Nucleus accumbens (tissue), 56 donors: ENCODE data around the gene THEM4.
"Not testable (repeated sequence)": the region's sequence is repeated elsewhere in the genome, so short reads cannot be mapped to it uniquely, and the experiment has no call there.

Source experiments
- DNase-seq, 56 donors: peaks; one replicate each; lab custom pipeline; 2025; lab: John Stamatoyannopoulos, UW

The THEM4 gene

GRCh38 chr1:151935894-151936602 is 26.7 kb upstream of the THEM4 start:
- DNase-seq = no peak

- no peak for DNase-seq
Measured at GRCh38 chr1:151935154-151935553, 25.8 kb upstream of the THEM4 start.

- peak in 17 of 56 donors; percentile 1 to 38 (median 8) for DNase-seq
Measured at GRCh38 chr1:151934048-151934493, 24.8 kb upstream of the THEM4 start.

DNA sequence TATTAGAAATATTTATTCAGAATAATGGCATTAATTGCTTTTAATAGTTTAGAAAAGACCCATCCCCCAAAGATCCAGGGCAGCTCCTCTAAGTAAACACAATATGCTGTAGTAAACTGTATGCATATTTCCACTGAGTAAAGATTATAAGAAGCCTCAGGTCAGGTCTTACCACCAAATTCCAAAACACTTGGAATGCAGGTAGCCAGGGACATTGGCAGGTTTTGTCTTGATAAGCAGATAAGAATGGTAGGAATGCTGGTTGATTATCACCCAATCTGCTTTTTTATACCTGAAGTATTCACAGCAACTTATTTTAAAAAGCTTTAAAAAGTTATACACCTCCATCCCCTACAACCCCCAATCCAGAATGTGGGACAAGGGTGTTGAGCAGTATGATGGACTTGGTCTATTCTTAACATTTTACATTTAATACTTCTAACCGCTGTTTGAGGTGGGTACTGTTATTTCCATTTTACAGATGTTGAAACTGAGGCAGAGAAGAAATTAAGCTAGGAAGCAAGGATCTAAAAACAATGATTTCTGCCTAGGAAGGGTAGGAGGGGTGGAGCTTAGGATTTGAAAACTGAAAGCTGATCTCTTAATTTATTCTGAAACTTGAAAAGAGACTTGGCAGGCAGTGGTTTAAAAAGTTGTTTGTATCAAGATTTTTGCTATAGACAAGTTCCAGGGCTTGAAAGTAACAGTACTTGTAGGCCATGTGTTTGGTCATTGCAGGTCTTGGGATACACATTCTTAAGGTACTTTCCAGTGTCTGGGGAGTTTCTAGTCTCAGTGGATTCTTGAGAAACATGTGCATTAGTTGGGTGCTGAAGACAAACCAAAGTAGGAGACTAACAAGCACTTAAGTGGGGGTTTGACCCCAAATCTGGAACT is 15.6 kb upstream of the THEM4 start:
- no peak for DNase-seq

- no peak for DNase-seq
Measured at GRCh38 chr1:151923422-151923821, 14.1 kb upstream of the THEM4 start.

GRCh38 chr1:151920149-151920548 is 10.8 kb upstream of the THEM4 start:
- DNase-seq = no peak

DNA sequence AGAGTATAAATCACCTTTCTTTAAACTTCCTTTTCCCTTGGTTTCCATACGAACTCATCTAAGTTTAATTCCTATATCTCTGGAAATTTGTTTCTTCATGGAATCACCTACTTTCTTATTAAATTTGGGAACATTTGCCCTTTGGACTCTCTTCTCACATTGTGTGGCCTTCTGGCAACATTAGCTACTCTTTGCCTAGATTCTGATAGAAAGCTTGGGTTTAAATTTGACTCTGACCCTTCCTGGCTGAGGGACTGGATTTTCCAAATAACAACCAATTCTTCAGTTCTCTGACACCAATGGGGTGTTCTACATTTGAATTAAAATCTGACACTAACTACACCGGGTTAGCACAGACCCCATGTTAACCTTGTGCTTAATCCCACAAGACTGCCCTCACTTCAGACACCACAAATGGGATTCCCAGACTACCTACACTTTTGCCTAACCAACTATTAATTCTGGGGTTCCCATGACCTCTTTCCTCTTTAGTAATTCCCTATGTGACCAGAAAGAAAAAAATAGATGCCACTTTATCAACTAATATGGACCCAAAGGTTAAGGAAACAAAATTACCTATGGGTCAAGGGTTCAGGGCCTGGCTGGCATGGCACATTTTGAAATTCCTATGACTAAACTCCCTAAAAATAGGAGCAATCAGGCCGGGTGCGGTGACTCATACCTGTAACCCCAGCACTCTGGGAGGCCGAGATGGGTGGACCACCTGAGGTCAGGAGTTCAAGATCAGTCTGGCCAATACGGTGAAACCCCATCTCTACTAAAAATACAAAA is 9.7 kb upstream of the THEM4 start:
- DNase-seq = no peak

DNA sequence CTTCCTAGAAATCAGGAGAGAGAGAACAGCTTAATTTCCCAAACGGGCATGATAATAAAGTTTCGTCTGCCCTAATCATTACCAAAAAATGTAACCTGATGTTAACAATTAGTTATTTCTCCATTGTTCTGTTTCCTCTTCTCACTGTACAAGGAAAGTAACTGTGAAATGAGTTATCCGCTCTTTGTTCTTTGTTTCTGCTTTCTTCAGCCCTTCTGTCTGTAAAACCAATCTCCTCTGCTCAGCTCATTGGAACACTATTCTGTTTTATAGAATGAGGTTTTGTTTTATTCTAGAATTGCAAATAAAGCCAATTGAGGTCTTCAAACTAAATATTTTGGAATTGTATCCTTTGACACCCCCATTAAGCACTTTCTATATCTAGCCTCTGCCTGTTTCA is 8.8 kb upstream of the THEM4 start:
- no peak for DNase-seq

GRCh38 chr1:151916726-151917370 is 7.5 kb upstream of the THEM4 start:
- no peak for DNase-seq

DNA sequence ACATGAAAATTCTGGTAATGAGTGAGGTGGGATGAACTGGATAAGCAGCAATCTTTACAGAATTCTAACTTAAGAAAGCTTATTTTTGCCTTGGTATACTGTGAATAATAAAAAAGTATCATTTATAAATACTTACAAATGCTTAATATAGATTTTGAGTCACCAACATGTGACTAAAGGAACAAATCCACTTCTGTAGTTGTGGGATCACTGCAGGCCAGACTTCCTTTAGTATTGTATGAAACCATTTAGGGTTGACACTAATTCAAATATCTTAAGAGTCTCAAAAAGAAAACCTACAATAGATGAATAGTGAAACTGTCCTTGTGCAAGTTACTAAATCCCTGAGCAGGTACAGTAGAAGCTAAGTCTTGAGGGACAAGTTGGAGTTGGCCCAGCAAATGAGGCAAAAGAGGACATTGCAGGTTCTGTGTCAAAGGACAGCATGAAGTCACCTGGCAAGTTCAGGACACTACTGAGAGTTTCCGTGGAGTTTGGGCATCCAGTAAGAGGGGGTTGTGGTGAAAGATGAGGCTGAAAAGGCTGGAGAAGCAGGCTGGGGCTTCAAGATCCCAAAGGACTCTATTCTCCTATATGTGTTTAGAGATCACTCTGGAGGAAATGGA is 5.9 kb upstream of the THEM4 start:
- DNase-seq = no peak

GRCh38 chr1:151914076-151914475 is 4.8 kb upstream of the THEM4 start:
- DNase-seq = no peak

GRCh38 chr1:151912973-151913372 is 3.7 kb upstream of the THEM4 start:
- no peak for DNase-seq

DNA sequence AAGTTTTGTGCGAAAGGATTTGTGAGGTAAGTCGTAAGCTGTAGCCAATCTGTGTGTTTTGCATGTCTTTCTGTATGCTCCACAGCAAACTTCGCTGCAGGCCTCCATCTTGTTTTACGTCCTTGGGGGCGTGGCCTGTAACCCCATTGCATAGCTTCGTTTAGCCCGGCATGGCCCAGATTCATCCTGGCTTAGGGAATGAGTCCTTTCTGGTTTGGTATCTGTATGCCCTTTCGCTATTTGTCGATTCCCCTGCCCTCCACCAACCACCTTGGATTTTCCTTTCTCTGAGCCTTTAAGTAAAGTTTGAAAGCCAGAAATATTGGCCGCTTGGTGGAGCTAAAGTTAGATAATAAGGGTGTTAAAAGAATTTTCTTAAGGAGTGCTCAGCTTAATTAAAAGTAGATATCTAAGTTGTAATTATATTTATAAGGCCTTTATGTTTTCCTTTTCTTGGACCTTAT is 1.1 kb downstream of the THEM4 start:
- no peak for DNase-seq

GRCh38 chr1:151907363-151908139 is 1.8 kb downstream of the THEM4 start:
- DNase-seq = no peak

- not testable (repeated sequence) for DNase-seq
Measured at GRCh38 chr1:151906324-151906645, 3.0 kb downstream of the THEM4 start.

GRCh38 chr1:151905443-151906323 is 3.6 kb downstream of the THEM4 start:
- not testable (repeated sequence) for DNase-seq

DNA sequence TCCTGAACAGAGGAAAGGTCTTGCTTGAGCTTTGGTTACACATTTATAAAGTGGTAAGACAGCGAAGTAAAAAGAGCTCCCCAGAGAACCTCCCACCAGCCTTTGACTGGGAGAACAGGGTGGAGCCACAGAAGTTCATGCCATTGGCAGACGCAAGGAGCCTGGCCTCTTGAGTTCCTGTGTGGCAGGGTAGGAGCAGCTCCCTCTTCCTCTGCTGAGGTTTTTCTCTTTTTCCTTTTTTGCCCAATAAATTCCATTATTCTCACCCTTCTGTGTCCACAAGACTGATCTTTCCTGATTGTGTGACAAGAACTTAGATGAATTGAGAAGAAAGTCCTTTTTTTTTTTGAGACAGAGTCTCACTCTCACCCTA is 4.3 kb downstream of the THEM4 start:
- no peak for DNase-seq

DNA sequence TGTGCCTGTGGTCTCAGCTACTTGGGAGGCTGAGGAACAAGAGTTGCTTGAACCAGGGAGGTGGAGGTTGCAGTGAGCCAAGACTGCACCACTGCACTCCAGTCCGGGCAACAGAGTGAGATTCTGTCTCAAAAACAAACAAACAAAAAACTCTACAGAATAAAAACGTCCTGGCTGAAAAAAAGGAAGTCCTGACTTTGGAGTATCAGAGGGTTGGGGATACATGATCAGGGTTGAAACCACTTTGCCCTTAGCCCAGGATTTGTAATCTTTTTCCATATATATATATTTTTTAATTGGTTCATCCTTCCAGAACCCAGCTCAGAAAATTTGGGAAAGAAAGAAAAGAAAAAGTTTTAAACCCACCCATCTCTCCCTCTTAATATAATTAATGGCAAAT is 6.5 kb downstream of the THEM4 start:
- no peak for DNase-seq
